ENCODE results near the gene RNF144B.
"Not testable (repeated sequence)": the region's sequence is repeated elsewhere in the genome, so short reads cannot be mapped to it uniquely, and the experiment has no call there.

Gene RNF144B

DNA sequence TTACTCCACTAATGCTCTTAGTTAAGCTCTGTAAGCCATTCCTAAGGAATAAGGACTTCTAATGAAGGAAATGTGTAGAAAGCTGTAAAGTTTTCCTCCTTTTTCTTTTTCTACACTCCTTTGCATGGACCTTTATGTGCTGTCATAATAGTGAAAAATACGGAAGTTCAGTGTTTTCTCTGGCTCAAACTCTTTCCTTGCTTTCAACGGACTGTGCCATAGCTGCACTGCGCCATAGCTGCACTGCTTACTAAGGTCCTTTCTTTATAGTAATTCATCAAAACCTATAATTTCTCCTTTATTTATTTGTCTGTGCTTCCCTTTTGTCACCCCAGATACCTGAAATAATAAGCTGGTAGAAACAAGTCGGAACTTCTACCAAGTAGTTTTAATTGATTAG, 67.3 kb downstream of the RNF144B start:
- Histone ChIP-seq H3K4me1 (ENCODE audit: control insufficient read depth, low read length) (peaks cover 6% of the 10 kb centered on the region), H3K9me2 (replicated peaks; ENCODE audit: control insufficient read depth, low read length) (no peaks in the 10 kb centered on the region), H3K79me2 (ENCODE audit: control insufficient read depth, low read length) (peaks cover 93% of the 10 kb centered on the region), H3K9me3 (ENCODE audit: control insufficient read depth, insufficient read depth, low read length) (no peaks in the 10 kb centered on the region), H3K4me3 (ENCODE audit: low read length) (no peak overlapping the region), H3F3A (ENCODE audit: control insufficient read depth, insufficient read depth) (peaks cover 27% of the 10 kb centered on the region), H3K4me2 (ENCODE audit: low read length) (no peak overlapping the region), H4K20me1 (ENCODE audit: control insufficient read depth, insufficient read depth, low read depth, low read length) (peaks cover 21% of the 10 kb centered on the region; the same call in 1 of the 2 replicates), H3K27me3 (ENCODE audit: control insufficient read depth, low read length) (no peaks in the 10 kb centered on the region), H3K27ac (ENCODE audit: low read depth, low read length) (no peak overlapping the region), H3K36me3 (ENCODE audit: control insufficient read depth, low read length) (peaks cover 89% of the 10 kb centered on the region)
- TF ChIP-seq EZH2phosphoT487 (IDR thresholded peaks at IDR 0.05; ENCODE audit: borderline replicate concordance, low read length) = no peak
- TF ChIP-seq, protein P1, sequence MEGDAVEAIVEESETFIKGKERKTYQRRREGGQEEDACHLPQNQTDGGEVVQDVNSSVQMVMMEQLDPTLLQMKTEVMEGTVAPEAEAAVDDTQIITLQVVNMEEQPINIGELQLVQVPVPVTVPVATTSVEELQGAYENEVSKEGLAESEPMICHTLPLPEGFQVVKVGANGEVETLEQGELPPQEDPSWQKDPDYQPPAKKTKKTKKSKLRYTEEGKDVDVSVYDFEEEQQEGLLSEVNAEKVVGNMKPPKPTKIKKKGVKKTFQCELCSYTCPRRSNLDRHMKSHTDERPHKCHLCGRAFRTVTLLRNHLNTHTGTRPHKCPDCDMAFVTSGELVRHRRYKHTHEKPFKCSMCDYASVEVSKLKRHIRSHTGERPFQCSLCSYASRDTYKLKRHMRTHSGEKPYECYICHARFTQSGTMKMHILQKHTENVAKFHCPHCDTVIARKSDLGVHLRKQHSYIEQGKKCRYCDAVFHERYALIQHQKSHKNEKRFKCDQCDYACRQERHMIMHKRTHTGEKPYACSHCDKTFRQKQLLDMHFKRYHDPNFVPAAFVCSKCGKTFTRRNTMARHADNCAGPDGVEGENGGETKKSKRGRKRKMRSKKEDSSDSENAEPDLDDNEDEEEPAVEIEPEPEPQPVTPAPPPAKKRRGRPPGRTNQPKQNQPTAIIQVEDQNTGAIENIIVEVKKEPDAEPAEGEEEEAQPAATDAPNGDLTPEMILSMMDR (IDR thresholded peaks at IDR 0.05; ENCODE audit: low read depth, low read length, poor library complexity, severe bottlenecking) = no peak

DNA sequence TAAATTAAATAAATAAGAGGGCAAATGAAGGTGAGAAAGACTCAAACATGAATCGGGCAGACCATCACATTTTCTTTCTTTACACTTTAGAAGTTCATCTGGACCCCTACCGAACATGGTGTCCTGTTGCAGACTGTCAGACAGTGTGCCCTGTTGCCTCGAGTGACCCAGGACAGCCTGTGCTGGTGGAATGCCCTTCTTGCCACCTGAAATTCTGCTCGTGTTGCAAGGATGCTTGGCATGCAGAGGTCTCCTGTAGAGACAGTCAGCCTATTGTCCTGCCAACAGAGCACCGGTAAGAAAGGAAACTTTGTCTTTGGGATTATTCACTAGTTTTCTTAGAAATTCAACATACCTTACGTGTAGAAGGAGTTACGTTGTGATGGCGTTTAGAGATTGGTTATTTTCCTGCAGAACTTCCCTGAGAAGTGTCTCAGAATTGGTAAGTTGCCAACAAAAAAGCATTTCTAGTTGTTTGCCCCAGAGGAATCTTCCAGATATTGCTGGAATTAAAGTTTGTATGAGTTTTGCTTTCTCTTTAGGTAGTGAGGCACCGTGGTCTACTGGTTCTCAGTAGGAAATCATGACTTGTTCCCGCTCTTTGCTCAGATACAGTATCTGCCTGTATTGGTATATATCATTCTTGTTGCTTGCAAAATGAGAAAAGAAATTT, 70.1 kb downstream of the RNF144B start:
- peaks cover 14% of the 10 kb centered on the region for H3F3A ChIP-seq (ENCODE audit: control insufficient read depth, insufficient read depth)
- peaks cover 16% of the 10 kb centered on the region; the same call in 1 of the 2 replicates for H4K20me1 ChIP-seq (ENCODE audit: control insufficient read depth, insufficient read depth, low read depth, low read length)
- peaks cover 90% of the 10 kb centered on the region for H3K36me3 ChIP-seq (ENCODE audit: control insufficient read depth, low read length)
- no peaks in the 10 kb centered on the region for H3K9me2 ChIP-seq (replicated peaks; ENCODE audit: control insufficient read depth, low read length)
- H3K27me3 ChIP-seq (ENCODE audit: control insufficient read depth, low read length) = no peaks in the 10 kb centered on the region
- H3K4me2 ChIP-seq (ENCODE audit: low read length) = no peak overlapping the region
- H3K4me1 ChIP-seq (ENCODE audit: control insufficient read depth, low read length) = no peaks in the 10 kb centered on the region
- H3K27ac ChIP-seq (ENCODE audit: low read depth, low read length) = no peak overlapping the region
- no peak overlapping the region for H3K4me3 ChIP-seq (ENCODE audit: low read length)
- peaks cover 93% of the 10 kb centered on the region for H3K79me2 ChIP-seq (ENCODE audit: control insufficient read depth, low read length)
- H3K9me3 ChIP-seq (ENCODE audit: control insufficient read depth, insufficient read depth, low read length) = no peaks in the 10 kb centered on the region
- no peak for TF ChIP-seq EZH2phosphoT487 (IDR thresholded peaks at IDR 0.05; ENCODE audit: borderline replicate concordance, low read length)
- TF ChIP-seq, protein P1 (IDR thresholded peaks at IDR 0.05; ENCODE audit: low read depth, low read length, poor library complexity, severe bottlenecking) = no peak

DNA sequence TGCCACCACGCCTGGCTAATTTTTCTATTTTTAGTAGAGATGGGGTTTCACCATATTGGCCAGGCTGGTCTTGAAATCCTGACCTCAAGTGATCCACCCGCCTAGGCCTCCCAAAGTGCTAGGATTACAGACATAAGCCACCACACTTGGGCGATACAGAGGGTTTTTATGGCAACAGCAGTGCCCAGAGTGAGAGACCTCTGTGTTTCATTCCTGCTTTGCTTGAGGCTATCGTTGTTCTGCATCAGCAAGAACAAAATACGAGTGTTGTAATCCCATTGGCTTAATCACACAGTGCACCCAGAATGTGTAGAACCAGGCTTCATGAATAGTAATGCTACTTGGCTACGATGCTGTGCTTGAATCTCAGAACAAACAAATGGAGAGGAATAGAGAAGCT, 70.9 kb downstream of the RNF144B start:
- Histone ChIP-seq H3F3A (ENCODE audit: control insufficient read depth, insufficient read depth) (peaks cover 17% of the 10 kb centered on the region), H3K79me2 (ENCODE audit: control insufficient read depth, low read length) (peaks cover 87% of the 10 kb centered on the region), H3K36me3 (ENCODE audit: control insufficient read depth, low read length) (peaks cover 97% of the 10 kb centered on the region), H4K20me1 (ENCODE audit: control insufficient read depth, insufficient read depth, low read depth, low read length) (peaks cover 16% of the 10 kb centered on the region; the same call in 1 of the 2 replicates)
- not testable (repeated sequence) for H3K4me1 ChIP-seq (ENCODE audit: control insufficient read depth, low read length); H3K9me2 ChIP-seq (replicated peaks; ENCODE audit: control insufficient read depth, low read length); H3K4me2 ChIP-seq (ENCODE audit: low read length); H3K27me3 ChIP-seq (ENCODE audit: control insufficient read depth, low read length); H3K9me3 ChIP-seq (ENCODE audit: control insufficient read depth, insufficient read depth, low read length); H3K4me3 ChIP-seq (ENCODE audit: low read length); H3K27ac ChIP-seq (ENCODE audit: low read depth, low read length)

DNA sequence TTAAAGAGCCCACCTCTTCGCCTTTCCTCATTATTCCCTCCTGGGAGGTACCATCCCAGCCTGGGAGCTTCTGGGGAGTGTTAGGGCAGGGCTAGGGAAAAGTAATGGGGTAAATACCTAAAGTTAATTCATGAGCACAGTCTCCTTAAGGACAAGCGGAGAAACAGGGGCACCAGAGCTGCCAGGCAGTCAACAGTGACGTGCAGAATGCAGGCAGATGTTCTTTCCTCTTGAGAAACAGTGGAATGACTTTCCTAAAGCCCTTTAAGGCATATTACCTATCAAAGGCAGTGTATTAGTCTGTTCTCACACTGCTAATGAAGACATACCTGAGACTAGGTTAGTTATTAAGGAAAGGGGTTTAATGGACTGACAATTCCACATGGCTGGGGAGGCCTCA, 76.3 kb downstream of the RNF144B start:
- no peaks in the 10 kb centered on the region for H3K4me1 ChIP-seq (ENCODE audit: control insufficient read depth, low read length)
- no peaks in the 10 kb centered on the region for H3K9me2 ChIP-seq (replicated peaks; ENCODE audit: control insufficient read depth, low read length)
- peaks cover 43% of the 10 kb centered on the region for H3F3A ChIP-seq (ENCODE audit: control insufficient read depth, insufficient read depth)
- H3K79me2 ChIP-seq (ENCODE audit: control insufficient read depth, low read length) = peaks cover 41% of the 10 kb centered on the region
- H3K36me3 ChIP-seq (ENCODE audit: control insufficient read depth, low read length) = peaks cover 100% of the 10 kb centered on the region
- H3K27me3 ChIP-seq (ENCODE audit: control insufficient read depth, low read length) = no peaks in the 10 kb centered on the region
- H3K4me2 ChIP-seq (ENCODE audit: low read length) = no peak overlapping the region
- H3K9me3 ChIP-seq (ENCODE audit: control insufficient read depth, insufficient read depth, low read length) = no peaks in the 10 kb centered on the region
- H4K20me1 ChIP-seq (ENCODE audit: control insufficient read depth, insufficient read depth, low read depth, low read length) = peaks cover 19% of the 10 kb centered on the region; the same call in 1 of the 2 replicates
- no peak overlapping the region for H3K4me3 ChIP-seq (ENCODE audit: low read length)
- TF ChIP-seq, protein P1 (IDR thresholded peaks at IDR 0.05; ENCODE audit: low read depth, low read length, poor library complexity, severe bottlenecking) = no peak
- TF ChIP-seq EZH2phosphoT487 (IDR thresholded peaks at IDR 0.05; ENCODE audit: borderline replicate concordance, low read length) = no peak
- H3K27ac ChIP-seq (ENCODE audit: low read depth, low read length) = no peak overlapping the region
